ENCODE measurements around the gene GPC1. TPM values are rescaled to one million over a fixed set of nuclear protein-coding genes. Genes with fewer than 3 reads are reported as not detected.

GPC1 gene
- total RNA-seq, 1 donor from 2014 or later = 8.3 TPM

DNA sequence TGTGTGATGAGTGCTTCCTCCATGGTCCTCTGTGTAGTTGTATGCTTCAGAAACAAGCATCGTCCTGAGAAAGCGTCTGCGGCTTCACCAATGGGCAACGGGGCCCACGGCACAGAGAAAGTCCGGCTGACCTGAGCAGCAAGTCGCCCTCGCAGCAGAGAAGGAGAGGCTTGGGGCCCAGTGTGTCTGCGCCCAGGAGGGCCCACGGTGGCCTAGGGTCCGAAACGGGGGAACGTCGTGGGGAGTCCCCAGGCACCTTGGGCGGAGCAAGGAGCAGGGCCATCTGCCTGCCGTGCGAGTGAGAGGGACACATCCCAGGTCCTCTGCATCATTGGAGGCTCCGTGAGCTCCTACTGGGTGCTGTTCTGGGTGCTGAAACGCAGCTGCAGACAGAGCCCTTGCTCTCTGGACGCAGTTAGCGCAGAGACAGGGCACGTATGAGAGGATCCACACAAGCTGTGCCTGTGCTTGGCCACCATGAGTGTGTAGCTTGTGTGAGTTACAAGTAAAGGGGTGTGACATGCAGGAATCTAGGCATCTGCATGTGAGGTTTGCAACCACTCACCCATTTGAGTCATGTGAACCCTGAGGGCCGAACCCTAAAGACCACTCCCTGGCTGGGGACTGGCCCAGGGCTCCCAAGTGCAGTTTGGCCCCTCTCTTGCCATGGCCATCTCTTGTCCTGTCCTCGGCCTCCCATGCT lies 10.6 kb downstream of the GPC1 start:
- no peak for DNase-seq

DNA sequence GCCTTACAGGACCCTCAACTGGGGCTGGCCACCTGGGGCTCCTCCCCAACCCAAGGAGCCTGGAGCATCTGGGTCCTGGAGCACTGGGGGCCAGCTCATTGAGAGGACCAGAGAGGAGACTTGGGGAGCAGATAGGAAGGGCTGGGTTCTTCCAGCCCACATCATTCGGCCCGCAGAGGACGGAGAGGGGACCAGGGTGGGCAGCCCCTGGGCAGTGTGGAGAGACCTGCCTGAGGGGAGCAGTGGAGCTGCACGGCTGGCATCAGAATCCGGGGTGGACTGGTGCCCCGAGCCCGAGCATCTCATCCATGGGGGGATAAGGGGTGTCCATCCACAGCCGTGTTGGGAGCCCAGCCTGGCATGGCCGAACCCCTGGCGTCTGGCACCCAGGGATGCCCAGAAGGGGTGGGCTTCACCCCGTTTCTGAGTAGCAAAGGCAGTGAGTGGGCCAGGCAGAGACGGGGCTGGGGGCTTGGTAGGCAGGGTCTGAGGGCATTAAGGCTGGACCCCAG lies 11.3 kb downstream of the GPC1 start:
- no peak for DNase-seq

DNA sequence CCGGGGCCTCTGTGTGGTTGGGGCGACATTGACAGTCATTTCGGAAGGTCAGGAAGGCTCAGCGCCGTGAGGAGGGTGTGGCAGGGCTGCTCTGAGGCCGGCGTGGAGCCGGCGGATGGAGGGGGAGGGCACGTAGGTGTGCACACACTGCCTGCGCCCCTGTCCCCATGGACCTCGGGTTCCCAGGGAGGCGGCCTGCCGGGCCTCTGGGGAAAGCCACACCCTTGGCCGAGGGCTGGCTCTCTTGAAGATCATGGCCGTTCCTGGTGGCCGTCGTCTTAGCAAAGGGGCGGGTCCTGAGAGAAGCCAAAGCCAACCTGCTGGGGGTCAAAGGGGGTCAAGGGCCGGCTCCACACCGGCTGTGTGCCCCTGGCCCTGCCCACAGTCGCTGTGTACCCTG lies 11.9 kb downstream of the GPC1 start:
- no peak for DNase-seq

DNA sequence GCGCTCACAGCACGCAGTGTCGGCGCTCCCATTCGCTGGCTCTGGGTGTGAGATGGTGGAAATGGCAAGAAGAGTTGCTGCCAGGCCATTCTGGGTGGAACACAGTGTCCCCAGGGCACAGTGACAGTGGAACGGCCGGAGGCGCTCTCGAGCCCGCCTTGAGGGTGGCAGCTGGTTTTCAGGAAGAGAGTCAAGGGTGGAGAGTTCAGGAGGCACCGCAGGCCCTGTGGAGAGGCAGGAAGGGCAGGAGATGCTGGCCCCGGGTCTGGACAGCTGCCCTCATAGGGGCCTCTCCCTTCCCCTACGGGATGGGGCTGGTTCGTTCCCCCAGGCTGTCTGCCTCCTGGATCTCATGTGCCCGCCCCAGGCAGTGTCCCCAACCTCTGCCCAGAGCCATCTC lies 12.5 kb downstream of the GPC1 start:
- DNase-seq = no peak

DNA sequence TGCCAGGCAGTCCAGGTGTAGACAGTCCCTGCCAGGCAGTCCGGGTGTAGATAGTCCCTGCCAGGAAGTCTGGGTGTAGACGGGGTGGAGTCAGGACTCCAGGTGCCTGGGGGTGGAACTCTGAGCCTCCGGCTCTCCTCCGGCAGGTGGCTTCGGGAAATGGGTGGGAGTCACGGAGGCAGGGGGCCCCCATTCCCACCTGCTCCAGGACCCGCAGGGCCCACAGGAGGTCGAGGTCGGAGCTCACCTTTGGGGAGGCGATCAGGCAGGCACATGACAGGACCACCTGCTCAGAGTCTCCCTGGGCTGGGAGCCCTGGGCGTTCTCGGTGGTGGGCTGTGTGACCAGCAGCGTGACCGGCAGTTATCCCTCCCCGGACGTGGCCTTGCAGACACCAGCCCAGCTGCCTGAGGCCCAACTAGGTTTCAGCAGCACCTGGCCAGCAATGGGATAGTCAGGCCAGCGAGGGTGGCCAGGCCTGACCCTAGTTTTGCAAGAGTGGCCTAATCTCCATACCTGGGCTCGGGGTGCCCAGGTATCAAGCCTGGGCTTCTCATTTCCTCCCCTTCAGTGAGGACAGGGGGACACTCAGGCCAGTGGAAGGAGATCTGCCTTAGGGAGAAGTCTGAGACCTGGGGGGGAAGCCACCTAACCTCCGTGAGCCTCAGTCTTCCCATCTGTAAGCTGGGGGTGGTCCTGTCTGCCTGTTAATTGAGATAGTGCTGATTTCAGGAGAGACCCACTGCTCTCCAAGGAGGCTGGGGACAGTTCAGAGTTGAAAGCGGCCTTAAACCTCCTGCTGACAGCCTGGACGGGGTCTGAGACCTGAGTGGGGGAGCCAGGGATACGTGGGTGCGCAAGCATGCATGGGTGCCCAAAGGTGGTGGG lies 13.2 kb downstream of the GPC1 start:
- no peak for DNase-seq

DNA sequence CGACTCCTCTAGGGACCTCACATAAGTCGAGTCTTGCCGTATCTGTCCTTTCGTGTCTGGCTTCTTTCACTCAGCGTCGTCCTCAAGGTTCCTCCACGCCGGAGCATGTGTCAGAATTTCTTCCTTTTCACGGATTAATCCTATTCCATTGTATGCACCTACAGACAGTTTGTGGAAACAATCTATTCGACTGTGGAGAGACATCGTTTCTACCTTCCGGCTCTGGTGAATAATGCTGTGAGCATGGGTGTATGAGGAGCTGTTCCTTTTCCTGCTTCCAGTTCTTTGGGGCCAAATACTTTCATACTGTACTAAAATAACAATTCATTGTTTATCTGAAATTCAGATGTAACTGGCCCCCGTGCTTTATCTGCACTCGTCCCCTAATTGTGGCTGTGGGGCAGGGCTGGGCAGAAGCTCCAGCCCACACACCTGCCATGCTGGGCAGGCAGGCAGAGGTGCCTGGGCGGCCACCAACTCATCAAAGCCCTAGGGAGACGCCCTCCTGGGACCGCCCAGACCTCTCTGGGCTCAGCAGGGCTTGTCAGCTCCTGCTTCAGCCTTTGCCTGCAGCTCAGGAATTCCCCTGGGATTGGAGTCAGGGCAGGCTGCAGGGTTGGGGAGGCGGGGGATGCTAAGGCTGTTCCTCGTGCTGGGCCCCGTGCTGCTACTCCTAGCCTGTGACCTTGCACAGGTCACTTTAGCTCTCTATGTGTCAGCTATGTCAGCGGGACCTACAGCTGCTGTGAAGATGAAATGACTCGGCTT lies 14.5 kb downstream of the GPC1 start:
- DNase-seq = peak; percentile 40

DNA sequence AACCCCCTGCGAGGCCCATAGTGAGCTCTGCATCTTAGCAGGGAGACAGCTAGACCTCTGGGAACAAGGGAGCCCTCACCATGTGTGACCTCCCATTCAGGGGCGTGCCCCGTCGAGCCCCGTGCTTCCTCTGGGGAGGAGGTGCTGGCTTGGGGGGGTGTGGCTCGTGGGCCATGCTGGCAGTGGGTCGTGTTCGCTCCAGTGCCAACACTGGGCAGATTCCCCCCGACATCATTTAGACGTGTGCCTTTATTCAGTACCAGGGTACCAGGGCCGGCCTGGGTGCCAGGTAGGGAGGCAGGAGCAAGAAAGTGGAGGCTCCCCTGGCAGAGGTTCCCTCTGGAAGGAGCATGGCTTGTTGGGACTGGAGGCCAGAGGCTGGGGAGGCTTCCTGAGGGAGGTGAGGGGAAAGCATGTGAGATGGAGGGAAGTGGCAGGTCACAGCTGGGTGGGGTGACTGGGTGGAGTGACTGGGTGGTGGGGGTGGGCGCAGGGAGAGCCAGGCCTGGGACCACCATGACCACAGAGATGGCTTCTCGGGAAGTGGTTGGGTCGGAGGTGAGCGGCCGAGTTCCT lies 15.2 kb downstream of the GPC1 start:
- no peak for DNase-seq

DNA sequence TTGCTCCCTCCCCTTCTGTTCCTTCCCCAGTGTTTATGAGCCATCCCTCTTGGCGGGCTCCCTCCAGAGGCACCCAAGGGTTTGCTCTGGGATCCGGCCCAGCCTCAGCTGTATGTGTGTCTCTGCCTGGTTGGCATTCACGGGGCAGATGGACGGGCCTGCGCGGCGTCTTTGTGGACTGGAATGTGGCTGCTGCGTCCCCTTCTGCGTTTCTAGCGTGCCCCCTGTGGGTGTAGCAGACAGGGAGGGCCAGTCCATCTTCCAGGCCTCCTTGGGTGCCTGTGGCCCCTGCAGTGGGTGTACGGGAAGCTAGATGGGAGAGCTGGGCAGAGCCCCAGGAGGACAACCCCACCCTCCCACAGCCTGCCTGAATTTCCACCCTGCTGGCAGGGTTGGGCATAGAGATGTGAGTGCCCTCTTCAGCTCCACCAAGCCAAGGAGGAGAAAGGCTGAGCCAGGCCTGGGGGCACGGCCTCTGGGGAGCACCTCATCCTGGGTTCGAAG lies 15.7 kb downstream of the GPC1 start:
- DNase-seq = no peak

DNA sequence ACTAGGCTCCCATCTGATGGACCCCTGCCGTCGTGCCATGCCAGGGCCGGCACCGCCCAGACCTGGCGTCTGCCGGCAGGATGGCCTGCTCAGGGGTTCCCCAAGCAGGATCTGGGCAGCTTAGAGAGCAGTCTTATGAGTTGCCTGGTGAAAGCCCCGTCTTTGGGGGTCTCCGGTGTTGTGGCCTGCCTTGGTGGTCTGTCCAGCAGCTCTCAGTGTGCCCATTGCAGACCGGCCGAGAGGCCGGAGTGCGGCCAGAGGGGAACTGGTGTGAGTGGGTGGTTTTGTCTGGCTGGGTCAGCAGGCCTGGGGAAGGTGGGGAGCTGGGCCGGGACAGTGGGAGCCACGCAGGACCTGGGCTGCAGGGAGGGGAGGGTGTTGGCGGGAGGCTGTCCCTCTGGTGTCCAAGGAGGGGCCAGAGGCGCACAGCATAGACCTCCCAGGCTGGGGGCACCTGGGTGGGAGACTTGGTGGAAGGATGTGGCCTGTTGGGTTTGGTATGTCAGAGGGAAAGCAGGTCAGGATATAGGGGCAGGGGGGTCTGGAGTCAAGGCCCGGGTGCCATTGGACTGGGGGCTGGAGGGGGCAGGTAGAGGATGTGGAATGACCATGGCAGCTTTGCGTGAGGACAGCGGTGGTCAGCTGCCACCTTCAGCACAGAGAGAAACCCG lies 16.5 kb downstream of the GPC1 start:
- DNase-seq = no peak

DNA sequence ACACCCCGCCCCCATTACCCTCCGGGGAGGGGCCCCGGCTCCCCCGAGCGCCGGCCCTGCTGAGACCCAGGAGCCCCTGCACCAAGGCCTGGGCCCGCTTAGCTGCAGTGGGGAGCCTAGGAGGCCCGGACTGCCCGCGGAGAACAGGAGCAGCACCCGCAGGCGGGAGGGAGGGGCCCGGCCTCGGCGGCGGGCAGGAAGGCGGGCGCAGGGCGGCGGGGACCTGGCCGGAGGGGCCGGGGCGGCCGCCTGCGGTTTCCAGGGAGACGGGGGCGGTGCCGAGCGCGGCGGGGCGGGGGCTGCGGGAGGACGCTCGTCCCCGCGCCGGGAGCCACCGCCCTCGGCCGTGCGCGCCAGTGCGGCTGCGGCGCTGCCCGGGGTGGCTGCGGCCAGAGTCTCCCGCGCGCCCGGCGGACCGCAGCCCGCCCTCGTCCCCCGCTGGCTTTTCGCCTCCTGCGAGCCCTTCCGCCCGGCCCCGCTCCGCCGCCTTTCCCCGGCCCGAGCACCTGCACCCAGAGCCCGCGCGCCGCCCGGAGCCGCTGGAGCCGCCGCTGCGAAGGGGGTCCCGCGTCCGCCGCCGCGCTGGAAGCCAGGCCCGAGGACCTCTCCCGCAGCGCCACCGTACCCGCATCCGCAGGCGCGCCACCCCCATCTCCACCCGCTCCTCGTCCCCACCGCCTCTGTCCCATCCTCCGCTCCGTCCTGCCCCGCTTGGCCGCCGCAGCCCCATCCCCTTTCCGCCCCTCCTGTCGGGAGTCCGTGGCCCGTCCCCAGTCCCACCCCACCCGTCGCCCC lies 17.2 kb downstream of the GPC1 start:
- peak; percentile 53 for DNase-seq

DNA sequence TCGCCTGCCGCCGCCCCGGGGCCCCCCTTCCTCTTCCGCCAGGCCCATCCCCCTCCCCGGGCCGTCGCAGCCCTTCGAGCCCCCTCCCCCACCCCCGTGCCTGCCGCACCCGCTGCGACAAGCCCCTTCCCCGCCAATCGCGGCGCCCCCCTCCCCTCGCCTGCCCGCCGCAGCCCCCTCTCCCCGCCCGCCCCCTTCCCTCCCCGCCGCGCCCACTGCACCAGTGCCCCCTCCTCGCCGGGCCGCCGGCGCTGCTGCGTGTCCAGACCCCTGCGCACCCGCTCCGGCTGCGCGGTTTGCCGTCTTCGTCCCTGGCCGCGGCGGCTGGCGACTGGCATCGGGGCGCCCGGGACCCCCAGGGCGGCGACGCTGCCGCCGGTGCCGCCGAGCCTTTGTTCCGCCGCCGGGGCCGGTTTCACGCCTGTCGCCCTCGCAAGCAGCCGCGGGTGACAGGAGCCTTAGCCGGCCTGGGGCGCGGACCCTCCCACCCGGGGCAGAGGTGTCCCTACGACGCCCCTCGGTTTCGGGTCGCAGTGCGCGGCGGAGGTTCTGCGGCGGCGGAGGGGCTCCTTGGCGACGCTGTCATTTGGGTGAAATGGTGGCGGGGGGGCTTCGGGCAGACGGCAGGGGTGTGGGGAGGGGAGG lies 18.1 kb downstream of the GPC1 start:
- no peak for DNase-seq

DNA sequence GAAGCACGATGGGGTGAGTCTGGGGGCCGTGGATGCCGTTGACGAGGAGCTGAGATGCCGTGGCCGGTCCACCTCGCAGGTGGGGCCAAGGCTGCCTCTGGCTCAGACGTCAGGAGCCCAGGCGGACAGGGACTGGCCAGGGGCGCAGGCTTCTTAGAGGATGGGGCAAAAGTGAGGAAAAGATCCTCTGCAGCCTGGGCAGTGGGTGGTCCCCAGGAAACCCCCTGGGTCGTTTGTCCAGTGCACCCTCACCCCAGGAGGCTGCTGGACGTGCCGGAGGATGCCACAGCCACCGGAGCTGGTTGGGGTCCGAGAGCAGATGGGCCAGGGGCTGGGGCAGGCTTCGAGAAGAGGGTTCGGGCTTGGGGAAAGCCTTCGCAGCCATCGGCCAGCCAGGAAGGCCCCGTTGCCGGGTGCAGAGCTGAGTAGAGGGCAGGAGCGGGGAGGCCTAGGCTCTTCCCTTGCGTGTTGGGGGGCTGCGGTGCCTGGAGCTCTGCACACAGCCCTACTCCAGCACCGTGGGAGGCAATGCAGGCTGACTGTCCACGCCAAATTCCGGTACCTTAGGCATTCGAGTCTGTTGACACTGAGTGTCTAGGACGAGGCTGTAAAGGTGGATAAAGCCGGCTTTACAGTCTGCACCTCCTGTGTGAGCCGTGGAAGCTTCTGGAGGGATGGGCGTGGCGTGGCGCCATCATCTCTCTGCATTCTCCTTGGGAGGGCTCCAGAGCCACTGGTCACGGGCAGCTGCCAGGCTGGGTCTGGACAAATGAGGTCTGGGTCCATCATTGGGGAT lies 18.8 kb downstream of the GPC1 start:
- DNase-seq = no peak

DNA sequence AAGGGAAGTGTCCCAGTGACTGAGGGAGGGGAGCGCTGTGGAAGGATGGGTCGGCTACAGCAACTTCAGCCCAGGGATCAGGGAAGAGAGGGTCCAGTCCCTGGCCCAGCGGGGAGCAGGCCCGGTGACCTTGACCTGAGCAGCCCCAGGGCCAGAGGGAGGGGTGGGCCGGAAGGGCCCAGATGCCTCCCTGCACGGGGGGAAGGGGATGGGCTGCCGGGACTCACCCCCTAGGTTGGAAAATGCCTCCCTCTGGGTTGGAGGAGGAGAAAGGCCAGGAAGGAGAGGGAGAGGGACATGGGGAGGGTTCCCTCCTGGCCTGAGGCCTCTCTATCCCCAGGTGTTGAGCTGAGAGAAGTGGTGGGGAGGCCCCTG lies 19.8 kb downstream of the GPC1 start:
- DNase-seq = no peak

DNA sequence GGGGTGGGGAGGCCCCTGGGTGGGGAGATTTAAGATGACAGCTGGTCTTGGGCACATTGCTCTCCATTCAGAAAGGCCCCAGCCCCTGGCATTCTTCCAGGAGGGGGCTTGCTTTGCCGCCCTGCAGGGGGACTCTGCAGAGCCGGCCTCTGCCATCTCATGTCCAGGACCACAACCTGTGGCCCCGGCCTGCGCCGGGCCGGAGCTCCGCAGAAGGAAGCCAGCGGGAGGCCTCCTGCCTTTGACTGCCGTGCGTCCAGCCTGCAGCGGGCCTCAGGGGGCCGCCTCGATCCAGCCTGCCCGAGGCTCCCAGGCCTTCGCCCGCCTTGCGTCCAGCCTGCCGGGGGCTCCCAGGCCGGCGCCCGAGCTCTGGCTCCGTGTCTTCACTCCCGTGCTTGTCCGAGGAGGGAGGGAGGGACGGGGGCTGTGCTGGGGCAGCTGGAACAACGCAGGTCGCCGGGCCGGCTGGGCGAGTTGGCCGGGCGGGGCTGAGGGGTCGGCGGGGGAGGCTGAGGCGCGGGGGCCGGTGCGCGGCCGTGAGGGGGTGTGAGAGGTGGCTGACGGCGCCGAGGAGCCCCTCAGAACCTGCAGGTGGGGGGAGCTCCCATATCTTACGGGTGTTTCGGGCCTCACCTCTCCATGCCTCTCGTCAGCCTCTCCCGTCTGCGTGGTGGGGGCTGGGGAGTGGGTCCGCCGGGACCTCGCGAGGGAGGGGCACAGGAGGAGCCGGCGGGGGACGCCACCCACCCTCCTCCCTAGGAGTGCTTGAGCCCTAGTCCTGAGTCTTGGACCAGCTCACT lies 20.4 kb downstream of the GPC1 start:
- DNase-seq = peak; percentile 29

DNA sequence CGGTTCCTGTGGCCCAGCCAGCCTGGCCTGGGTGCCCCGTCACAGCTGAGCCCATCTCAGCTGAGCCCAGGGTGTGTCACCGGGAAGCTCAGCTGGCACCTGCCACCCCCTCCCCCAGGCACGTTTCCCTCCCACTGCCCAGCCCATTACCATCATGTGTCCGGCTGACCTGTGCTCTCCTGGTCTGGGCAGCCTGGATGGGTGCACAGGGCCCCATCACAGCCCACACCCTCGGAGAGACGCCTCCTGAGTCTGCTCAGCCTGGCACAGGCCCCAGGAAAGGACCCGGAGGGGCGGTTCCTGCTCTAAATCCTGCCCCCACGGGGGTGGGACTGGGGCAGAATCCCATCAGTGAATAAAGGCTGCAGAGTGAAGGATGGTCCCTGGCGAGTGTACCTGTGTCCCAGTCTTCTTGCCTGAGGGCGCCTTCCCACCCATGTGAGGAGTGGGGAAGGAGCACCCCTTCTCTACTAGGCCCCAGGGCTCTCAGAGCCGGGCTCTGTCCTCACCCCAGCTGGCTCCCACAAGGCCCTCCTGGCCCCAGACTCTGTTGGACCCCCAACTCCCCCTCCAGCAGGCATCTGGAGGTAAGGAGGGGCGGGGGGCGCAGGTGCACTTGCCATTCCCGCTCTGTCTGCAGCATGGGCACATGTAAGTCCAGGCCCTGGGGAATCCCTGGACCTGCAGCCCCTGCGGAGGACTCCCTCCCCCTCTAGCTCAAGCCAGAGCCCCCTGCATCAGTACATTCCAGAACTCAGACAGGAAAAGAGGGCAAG lies 21.2 kb downstream of the GPC1 start:
- DNase-seq = no peak

DNA sequence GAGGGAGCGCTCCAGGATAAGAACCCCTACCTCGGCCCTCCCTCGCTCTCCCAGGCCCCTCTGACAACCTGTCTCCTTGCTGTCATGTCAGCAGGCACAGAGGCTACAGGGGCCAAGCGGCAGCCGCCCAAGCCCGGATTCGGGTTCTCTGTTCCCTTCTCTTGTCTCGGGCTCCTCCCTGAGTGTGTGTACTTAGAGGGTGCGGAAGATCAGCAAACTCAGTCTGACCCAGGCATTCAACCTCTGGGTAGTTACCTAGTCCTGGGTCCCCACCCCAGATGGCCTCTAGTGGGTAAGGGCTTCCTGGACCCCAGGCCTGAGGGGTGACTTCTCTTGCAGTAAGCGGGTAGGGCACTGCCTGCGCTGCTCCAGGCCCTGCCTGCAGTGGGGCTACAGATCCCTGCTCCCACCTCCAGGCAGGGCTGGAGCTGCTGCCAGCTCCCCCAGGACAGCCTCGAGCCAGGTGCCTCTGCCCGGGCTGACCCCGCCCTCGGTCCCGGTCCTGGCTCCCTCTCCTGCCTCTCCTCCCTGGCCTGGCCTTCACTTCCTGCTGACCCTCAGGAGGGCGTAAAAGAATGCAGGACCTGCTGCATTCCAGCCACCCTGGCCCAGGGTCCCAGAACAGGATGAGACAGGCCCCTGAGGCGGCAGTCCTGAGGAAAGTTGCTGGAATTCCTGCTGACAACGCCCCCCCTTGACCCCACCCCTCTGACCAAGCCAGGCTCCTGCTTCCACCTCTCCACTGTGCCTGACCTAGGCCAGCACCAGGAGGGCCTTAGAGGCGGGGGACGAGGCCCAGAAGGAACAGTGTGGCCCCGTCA lies 22.0 kb downstream of the GPC1 start:
- DNase-seq = no peak

Measured in dermis blood vessel endothelial cell (primary cell).